Measurements from ENCODE around the gene HOXD9.

DNA sequence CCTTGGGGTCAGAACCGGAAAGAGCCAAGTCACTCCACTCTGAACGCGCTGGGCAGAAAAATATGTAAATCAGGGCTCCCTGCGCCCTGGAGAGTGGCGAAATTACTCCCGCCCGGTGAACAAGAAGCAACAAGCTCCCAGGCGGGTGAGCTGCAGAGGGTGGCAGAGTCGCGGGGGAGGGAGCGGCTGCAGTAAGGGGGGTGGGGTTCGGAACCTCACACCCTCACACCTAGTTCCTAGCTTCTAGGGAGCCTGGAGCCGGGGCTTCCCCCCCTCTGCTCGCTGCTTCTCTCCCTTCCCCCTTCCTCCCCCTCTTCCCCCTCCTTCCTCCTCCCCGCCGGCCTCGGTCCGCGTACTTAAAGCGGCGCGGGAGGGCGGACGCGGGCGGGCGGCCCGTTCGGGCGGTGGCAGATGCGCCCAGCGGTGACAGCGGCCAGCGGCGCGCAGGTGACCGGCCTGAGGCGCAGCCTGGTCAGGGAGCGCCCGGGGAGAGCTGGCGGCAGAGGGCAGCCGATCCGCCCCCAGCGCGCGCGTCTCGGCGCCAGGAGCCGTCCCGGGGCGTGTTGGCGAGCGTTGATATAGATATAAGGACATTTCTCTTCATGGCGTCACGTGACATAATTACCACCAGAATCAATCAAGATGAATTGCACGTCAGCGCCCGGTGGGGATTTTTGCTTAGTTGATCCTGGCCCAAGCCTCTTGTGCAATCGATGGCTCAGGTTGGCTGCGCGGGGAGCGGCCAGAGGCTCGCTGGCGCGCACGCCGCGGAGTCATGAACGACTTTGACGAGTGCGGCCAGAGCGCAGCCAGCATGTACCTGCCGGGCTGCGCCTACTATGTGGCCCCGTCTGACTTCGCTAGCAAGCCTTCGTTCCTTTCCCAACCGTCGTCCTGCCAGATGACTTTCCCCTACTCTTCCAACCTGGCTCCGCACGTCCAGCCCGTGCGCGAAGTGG, 15.7 kb upstream of the HOXD9 start, which contains the start of gene HOXD11:
- TF ChIP-seq SUZ12 (IDR thresholded peaks at IDR 0.05; ENCODE audit: extremely low read depth, insufficient read depth, insufficient read length): no peak
- no peak for TF ChIP-seq ZNF274 (IDR thresholded peaks at IDR 0.05; ENCODE audit: low read depth, low read length)
